ENCODE measurements around the gene LCK. TPM values are rescaled to one million over a fixed set of nuclear protein-coding genes. Genes with fewer than 3 reads are reported as not detected.
"Not testable (repeated sequence)": the region's sequence is repeated elsewhere in the genome, so short reads cannot be mapped to it uniquely, and the experiment has no call there.

LCK gene
- total and polyA plus RNA-seq, 2 experiments from 2014 or later = 0.40 to 0.79 TPM

- no peak overlapping the region for H3K4me3 ChIP-seq
- no peaks in the 10 kb centered on the region for H3K27me3 ChIP-seq
- no peaks in the 10 kb centered on the region for H3K4me1 ChIP-seq (ENCODE audit: insufficient read depth)
- no peak overlapping the region for H2AFZ ChIP-seq
- H3K27ac ChIP-seq = no peak overlapping the region
- 88% methylated on average over 6 of the region's 6 CpGs for WGBS (ENCODE audit: low lambda C conversion rate, missing lambda C conversion rate)
- H3K4me2 ChIP-seq = no peak overlapping the region
- H3K9me2 ChIP-seq (replicated peaks; ENCODE audit: insufficient read depth) = no peaks in the 10 kb centered on the region
- H3K9me3 ChIP-seq (ENCODE audit: low read depth) = no peaks in the 10 kb centered on the region
- no peaks in the 10 kb centered on the region for H3K79me2 ChIP-seq
- no peaks in the 10 kb centered on the region for H3K36me3 ChIP-seq (replicated peaks; ENCODE audit: insufficient read depth, low read depth)
- no peak for TF ChIP-seq EZH2 (IDR thresholded peaks at IDR 0.05; ENCODE audit: borderline replicate concordance)
- no peak for TF ChIP-seq EZH2phosphoT487 (IDR thresholded peaks at IDR 0.05; ENCODE audit: low read depth, severe bottlenecking, unreplicated experiment)
- no peak for TF ChIP-seq CTCF (IDR thresholded peaks at IDR 0.05; ENCODE audit: poor library complexity)
- no peak for DNase-seq (ENCODE audit: low spot score)
- no peaks in the 10 kb centered on the region for H4K20me1 ChIP-seq (ENCODE audit: insufficient read depth, poor library complexity, severe bottlenecking)
Measured at GRCh38 chr1:32257227-32257508, 6.1 kb downstream of the LCK start.

GRCh38 chr1:32263236-32263593 is 12.2 kb downstream of the LCK start:
- not testable (repeated sequence) for H3K4me3 ChIP-seq; H3K36me3 ChIP-seq (replicated peaks; ENCODE audit: insufficient read depth, low read depth); H2AFZ ChIP-seq; DNase-seq (ENCODE audit: low spot score); H3K9me3 ChIP-seq (ENCODE audit: low read depth); H3K27ac ChIP-seq; H3K9me2 ChIP-seq (replicated peaks; ENCODE audit: insufficient read depth); H3K4me2 ChIP-seq; H3K4me1 ChIP-seq (ENCODE audit: insufficient read depth); H4K20me1 ChIP-seq (ENCODE audit: insufficient read depth, poor library complexity, severe bottlenecking); H3K79me2 ChIP-seq; H3K27me3 ChIP-seq
- WGBS (ENCODE audit: low lambda C conversion rate, missing lambda C conversion rate) = 95% methylated on average over 4 of the region's 4 CpGs

GRCh38 chr1:32263744-32264143 is 12.7 kb downstream of the LCK start:
- H2AFZ ChIP-seq = no peak overlapping the region
- no peaks in the 10 kb centered on the region for H3K36me3 ChIP-seq (replicated peaks; ENCODE audit: insufficient read depth, low read depth)
- no peak for DNase-seq (ENCODE audit: low spot score)

GRCh38 chr1:32265846-32266245 is 14.8 kb downstream of the LCK start:
- H3K79me2 ChIP-seq = no peaks in the 10 kb centered on the region
- H2AFZ ChIP-seq = no peak overlapping the region
- no peak overlapping the region for H3K4me2 ChIP-seq
- H3K27ac ChIP-seq = no peak overlapping the region
- no peaks in the 10 kb centered on the region for H3K27me3 ChIP-seq
- no peaks in the 10 kb centered on the region for H3K36me3 ChIP-seq (replicated peaks; ENCODE audit: insufficient read depth, low read depth)
- 98% methylated on average over 9 of the region's 9 CpGs for WGBS (ENCODE audit: low lambda C conversion rate, missing lambda C conversion rate)
- H4K20me1 ChIP-seq (ENCODE audit: insufficient read depth, poor library complexity, severe bottlenecking) = no peaks in the 10 kb centered on the region
- no peak overlapping the region for H3K4me3 ChIP-seq
- H3K9me3 ChIP-seq (ENCODE audit: low read depth) = no peaks in the 10 kb centered on the region
- TF ChIP-seq EZH2phosphoT487 (IDR thresholded peaks at IDR 0.05; ENCODE audit: low read depth, severe bottlenecking, unreplicated experiment) (no peak), EZH2 (IDR thresholded peaks at IDR 0.05; ENCODE audit: borderline replicate concordance) (no peak), CTCF (IDR thresholded peaks at IDR 0.05; ENCODE audit: poor library complexity) (no peak)
- no peak for DNase-seq (ENCODE audit: low spot score)
- no peaks in the 10 kb centered on the region for H3K9me2 ChIP-seq (replicated peaks; ENCODE audit: insufficient read depth)
- no peaks in the 10 kb centered on the region for H3K4me1 ChIP-seq (ENCODE audit: insufficient read depth)

More at GRCh38 chr1:32263744-32264143, 12.7 kb downstream of the LCK start:
- Histone ChIP-seq H3K79me2 (no peaks in the 10 kb centered on the region), H3K4me2 (no peak overlapping the region), H3K27me3 (no peaks in the 10 kb centered on the region), H3K4me1 (ENCODE audit: insufficient read depth) (no peaks in the 10 kb centered on the region), H3K9me2 (replicated peaks; ENCODE audit: insufficient read depth) (no peaks in the 10 kb centered on the region), H3K27ac (no peak overlapping the region), H3K4me3 (no peak overlapping the region), H4K20me1 (ENCODE audit: insufficient read depth, poor library complexity, severe bottlenecking) (no peaks in the 10 kb centered on the region), H3K9me3 (ENCODE audit: low read depth) (no peaks in the 10 kb centered on the region)
- 93% methylated on average over 4 of the region's 4 CpGs for whole genome bisulfite sequencing (ENCODE audit: low lambda C conversion rate, missing lambda C conversion rate)
- TF ChIP-seq CTCF (IDR thresholded peaks at IDR 0.05; ENCODE audit: poor library complexity) (no peak), EZH2phosphoT487 (IDR thresholded peaks at IDR 0.05; ENCODE audit: low read depth, severe bottlenecking, unreplicated experiment) (no peak)
